OCI-LY7 (cell line): ENCODE results near the gene ATP8B1.

Experiments used
- CTCF ChIP-seq: fragments of 200-600 bp; sonication (generic); conservative IDR thresholded peaks from 2 replicates; pipeline ENCODE4 v1.5.1; 2014; ENCODE audit warnings: mild to moderate bottlenecking, antibody characterized with exemption, low read length, moderate library complexity, mixed read lengths
- EZH2phosphoT487 ChIP-seq: fragments of 200-600 bp; sonication (generic); IDR thresholded peaks from 2 replicates; pipeline ENCODE4 v1.6.1; 2018; ENCODE audit warnings: low read depth, borderline replicate concordance, mild to moderate bottlenecking, mixed run types, antibody characterized with exemption, low read length, moderate library complexity, mixed read lengths

GRCh38 chr18:57797209-57797651 is 5.9 kb downstream of the ATP8B1 start:
- TF ChIP-seq CTCF, result no peak
- TF ChIP-seq EZH2phosphoT487, result no peak
